ENCODE results near the gene PLCB1.
A peak's percentile ranks its signal among the peaks of the same experiment; 100 is the strongest.

GRCh38 chr20:8853805-8854338 lies 721.8 kb downstream of the PLCB1 start:
- TF ChIP-seq EZH2 (IDR thresholded peaks at IDR 0.05; ENCODE audit: insufficient read depth, low read length), result no peak
- TF ChIP-seq CTCF (IDR thresholded peaks at IDR 0.05; ENCODE audit: insufficient read depth, low read depth, low read length), result peak; percentile 96

Data from astrocyte (in vitro differentiated cells and primary cell).